Ishikawa (cell line): Measurements from ENCODE around the gene ALDH16A1.
A peak's percentile ranks its signal among the peaks of the same experiment; 100 is the strongest.

Experiments
- CEBPB ChIP-seq: IDR thresholded peaks from 2 replicates; pipeline ENCODE4 v1.6.1; 2012
- CREB1 ChIP-seq: IDR thresholded peaks from 2 replicates; pipeline ENCODE4 v1.6.1; 2012; ENCODE audit warnings: low read depth
- EGR1 ChIP-seq: IDR thresholded peaks from 2 replicates; pipeline ENCODE4 v1.6.1; 2012
- EP300 ChIP-seq: IDR thresholded peaks from 2 replicates; pipeline ENCODE4 v1.6.1; 2012; ENCODE audit warnings: borderline replicate concordance
- FOXM1 ChIP-seq: IDR thresholded peaks from 2 replicates; pipeline ENCODE4 v1.6.1; 2012; ENCODE audit warnings: low read depth, borderline replicate concordance
- NFIC ChIP-seq: IDR thresholded peaks from 2 replicates; pipeline ENCODE4 v1.6.1; 2012
- RAD21 ChIP-seq: IDR thresholded peaks from 2 replicates; pipeline ENCODE4 v1.6.1; 2012; ENCODE audit warnings: low read depth
- REST ChIP-seq: IDR thresholded peaks from 2 replicates; pipeline ENCODE4 v1.6.1; 2012; ENCODE audit warnings: low read depth, mild to moderate bottlenecking
- TAF1 ChIP-seq: IDR thresholded peaks from 2 replicates; pipeline ENCODE4 v1.6.1; 2012; ENCODE audit warnings: low read depth, mild to moderate bottlenecking
- TCF12 ChIP-seq: IDR thresholded peaks from 2 replicates; pipeline ENCODE4 v1.6.1; 2012; ENCODE audit warnings: low read depth
- TEAD4 ChIP-seq: IDR thresholded peaks from 2 replicates; pipeline ENCODE4 v1.6.1; 2012
- YY1 ChIP-seq: IDR thresholded peaks from 2 replicates; pipeline ENCODE4 v1.6.1; 2012; ENCODE audit warnings: low read depth
- ZBTB7A ChIP-seq: IDR thresholded peaks from 2 replicates; pipeline ENCODE4 v1.6.1; 2012; ENCODE audit warnings: low read depth
- TF ChIP-seq, protein P1 (sequence below): IDR thresholded peaks from 2 replicates; pipeline ENCODE4 v1.6.1; 2012
- TF ChIP-seq, protein P2 (sequence below): IDR thresholded peaks from 2 replicates; pipeline ENCODE4 v1.6.1; 2012

Gene ALDH16A1

GRCh38 chr19:49456326-49456725, 3.3 kb downstream of the ALDH16A1 start:
- no peak for TF ChIP-seq TCF12

GRCh38 chr19:49458567-49458903, 5.5 kb downstream of the ALDH16A1 start:
- TF ChIP-seq TAF1 (no peak), REST (no peak), CREB1 (no peak), FOXM1 (no peak), RAD21 (no peak), TEAD4 (no peak), ZBTB7A (no peak), TCF12 (no peak), YY1 (no peak), EGR1 (no peak), CEBPB (no peak), NFIC (no peak), EP300 (no peak)
- TF ChIP-seq, protein P1, sequence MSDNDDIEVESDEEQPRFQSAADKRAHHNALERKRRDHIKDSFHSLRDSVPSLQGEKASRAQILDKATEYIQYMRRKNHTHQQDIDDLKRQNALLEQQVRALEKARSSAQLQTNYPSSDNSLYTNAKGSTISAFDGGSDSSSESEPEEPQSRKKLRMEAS = no peak
- TF ChIP-seq, protein P2, sequence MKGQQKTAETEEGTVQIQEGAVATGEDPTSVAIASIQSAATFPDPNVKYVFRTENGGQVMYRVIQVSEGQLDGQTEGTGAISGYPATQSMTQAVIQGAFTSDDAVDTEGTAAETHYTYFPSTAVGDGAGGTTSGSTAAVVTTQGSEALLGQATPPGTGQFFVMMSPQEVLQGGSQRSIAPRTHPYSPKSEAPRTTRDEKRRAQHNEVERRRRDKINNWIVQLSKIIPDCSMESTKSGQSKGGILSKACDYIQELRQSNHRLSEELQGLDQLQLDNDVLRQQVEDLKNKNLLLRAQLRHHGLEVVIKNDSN = no peak

GRCh38 chr19:49459388-49459787, 6.4 kb downstream of the ALDH16A1 start:
- TF ChIP-seq REST (no peak), EP300 (no peak), TEAD4 (no peak)

GRCh38 chr19:49461656-49462055, 8.6 kb downstream of the ALDH16A1 start:
- TF ChIP-seq YY1 (no peak), TCF12 (no peak)
- TF ChIP-seq, protein P1 = no peak

DNA sequence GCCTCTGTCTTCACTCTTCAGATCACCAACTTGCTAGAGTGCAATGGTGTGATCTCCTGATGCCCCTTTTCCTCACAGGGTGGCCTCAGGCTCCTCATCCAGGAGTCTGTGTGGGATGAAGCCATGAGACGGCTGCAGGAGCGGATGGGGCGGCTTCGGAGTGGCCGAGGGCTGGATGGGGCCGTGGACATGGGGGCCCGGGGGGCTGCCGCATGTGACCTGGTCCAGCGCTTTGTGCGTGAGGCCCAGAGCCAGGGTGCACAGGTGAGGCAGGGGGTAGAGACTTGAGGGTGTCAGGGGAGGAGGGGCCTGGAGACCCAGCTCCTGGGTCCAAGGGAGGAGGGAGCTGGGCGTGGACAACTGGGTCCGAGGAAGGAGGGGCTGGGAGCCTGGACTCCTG, 9.5 kb downstream of the ALDH16A1 start:
- TF ChIP-seq YY1 (no peak), EGR1 (no peak), EP300 (no peak)
- TF ChIP-seq, protein P2 = no peak

DNA sequence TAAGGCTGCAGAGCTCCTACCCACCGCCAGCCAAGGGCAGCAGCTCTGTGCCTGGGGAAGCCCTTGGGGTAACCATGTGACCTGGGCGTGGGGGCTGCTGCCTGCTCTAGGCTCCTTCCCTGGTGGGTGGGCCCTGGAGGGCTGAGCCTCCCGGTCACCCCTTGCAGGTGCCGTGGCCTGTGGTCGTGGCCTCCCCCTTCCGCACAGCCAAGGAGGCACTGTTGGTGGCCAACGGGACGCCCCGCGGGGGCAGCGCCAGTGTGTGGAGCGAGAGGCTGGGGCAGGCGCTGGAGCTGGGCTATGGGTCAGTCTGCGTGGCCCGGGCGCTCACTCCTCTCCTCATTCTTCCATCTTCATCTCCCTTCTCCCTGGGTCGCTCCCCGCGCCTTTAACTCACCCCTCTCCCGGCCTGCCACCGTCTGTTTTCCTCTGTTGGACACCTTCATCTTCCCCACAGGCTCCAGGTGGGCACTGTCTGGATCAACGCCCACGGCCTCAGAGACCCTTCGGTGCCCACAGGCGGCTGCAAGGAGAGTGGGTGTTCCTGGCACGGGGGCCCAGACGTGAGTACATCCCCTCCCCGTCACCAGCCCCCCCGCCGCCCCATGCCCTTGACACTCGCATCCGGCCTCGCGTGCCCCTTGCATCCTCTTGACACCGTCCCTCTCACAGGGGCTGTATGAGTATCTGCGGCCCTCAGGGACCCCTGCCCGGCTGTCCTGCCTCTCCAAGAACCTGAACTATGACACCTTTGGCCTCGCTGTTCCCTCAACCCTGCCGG, 11.1 kb downstream of the ALDH16A1 start:
- TF ChIP-seq EP300 = no peak

DNA sequence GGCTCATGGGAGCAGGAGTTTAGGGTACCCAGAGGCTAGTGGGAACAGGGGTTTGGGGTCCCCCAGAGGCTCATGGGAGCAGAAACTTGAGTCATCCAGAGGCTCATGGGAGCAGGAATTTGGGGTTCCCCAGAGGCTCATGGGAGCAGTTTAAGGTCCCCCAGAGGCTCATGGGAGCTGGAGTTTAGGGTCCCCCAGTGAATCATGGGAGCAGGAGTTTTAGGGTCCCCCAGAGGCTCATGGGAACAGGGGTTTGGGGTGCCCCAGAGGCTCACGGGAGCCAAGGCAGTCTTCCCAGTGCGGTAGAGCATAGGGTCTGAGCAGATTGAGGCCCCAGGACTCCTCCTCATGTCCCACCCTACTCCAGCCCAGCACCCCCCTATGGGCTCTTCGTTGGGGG, 12.3 kb downstream of the ALDH16A1 start:
- TF ChIP-seq EGR1 (no peak), CEBPB (no peak), FOXM1 (no peak), TAF1 (no peak), NFIC (no peak), YY1 (no peak)
- TF ChIP-seq, protein P1 = no peak

DNA sequence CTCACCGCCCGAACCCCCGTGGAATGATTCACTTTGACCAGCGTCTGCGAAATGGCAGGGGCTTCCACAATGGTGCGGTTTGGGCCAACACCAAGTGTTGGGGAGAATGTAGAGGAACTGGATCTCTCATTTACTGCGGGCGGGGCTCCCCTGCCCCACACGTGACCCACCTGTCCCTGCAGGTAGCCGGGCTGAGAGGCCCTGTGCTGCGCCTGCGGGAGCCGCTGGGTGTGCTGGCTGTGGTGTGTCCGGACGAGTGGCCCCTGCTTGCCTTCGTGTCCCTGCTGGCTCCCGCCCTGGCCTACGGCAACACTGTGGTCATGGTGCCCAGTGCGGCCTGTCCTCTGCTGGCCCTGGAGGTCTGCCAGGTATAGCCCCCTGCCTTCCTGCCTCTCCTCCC, 15.2 kb downstream of the ALDH16A1 start:
- TF ChIP-seq REST = no peak
- TF ChIP-seq, protein P2 = peak; percentile 82
